Measurements from ENCODE around the gene ZNF536.

- TF ChIP-seq POLR2AphosphoS5 (IDR thresholded peaks at IDR 0.05) = no peak
- no peak for TF ChIP-seq POLR2A (IDR thresholded peaks at IDR 0.05)
- TF ChIP-seq, protein P1, sequence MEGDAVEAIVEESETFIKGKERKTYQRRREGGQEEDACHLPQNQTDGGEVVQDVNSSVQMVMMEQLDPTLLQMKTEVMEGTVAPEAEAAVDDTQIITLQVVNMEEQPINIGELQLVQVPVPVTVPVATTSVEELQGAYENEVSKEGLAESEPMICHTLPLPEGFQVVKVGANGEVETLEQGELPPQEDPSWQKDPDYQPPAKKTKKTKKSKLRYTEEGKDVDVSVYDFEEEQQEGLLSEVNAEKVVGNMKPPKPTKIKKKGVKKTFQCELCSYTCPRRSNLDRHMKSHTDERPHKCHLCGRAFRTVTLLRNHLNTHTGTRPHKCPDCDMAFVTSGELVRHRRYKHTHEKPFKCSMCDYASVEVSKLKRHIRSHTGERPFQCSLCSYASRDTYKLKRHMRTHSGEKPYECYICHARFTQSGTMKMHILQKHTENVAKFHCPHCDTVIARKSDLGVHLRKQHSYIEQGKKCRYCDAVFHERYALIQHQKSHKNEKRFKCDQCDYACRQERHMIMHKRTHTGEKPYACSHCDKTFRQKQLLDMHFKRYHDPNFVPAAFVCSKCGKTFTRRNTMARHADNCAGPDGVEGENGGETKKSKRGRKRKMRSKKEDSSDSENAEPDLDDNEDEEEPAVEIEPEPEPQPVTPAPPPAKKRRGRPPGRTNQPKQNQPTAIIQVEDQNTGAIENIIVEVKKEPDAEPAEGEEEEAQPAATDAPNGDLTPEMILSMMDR (IDR thresholded peaks at IDR 0.05) = no peak
Measured at GRCh38 chr19:30411714-30412113, 39.5 kb downstream of the ZNF536 start.
